Measurements from ENCODE around the gene TMEM242.
A peak's percentile ranks its signal among the peaks of the same experiment; 100 is the strongest.
"Not testable (repeated sequence)": the region's sequence is repeated elsewhere in the genome, so short reads cannot be mapped to it uniquely, and the experiment has no call there.

TMEM242 gene

DNA sequence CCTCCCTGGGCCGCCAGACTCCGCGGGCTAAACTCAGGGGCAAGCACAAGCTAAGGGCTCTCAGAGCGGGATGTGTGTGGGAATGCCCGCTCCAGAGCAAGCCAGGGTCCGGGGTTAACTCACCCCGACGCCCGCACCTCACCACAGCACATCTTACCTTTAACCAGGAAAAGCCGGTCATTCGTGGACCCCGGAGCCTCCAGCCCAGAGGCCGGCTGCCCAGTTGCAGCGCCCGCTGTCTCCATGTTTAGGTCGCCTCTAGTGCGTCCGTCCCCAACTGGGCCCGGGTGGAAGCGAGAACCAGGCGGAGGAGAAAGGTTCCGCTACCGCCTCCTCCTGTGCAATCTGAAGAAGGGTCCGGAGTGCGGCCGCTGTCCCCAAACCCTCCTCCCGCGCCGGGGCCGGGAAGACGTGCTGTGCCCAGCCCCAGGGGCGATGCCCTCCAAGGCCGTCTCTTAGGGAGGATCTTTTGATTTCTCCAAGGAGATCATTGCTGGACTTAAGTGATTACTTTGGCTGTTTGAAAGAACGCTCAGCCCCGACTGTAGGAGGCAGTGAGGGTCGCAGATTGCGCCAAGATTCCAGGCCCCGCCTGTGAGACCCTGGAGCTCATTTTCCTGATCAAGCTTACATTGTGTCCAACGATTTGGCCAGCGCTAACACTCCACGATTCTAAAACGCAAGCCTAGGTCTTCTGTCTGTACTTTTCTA is at the start of gene TMEM242:
TSS of gene TMEM242 (minus strand) at position 265 of the 711 bp plus-strand sequence. CDS start at position 245, 20 bp downstream.
- no peaks in the 10 kb centered on the region for H3K9me3 ChIP-seq (ENCODE audit: low read length)
- no peaks in the 10 kb centered on the region for H3K27me3 ChIP-seq (ENCODE audit: insufficient read depth, low read length)
- peaks cover 12% of the 10 kb centered on the region for H3K4me1 ChIP-seq (ENCODE audit: insufficient read depth, low read length)
- peaks cover 5% of the 10 kb centered on the region for H3K36me3 ChIP-seq (ENCODE audit: insufficient read depth, low read length)
- peak within 1 kb of the TSS; percentile 78 for H3K4me3 ChIP-seq (ENCODE audit: low read length)
- peak within 1 kb of the TSS; percentile 69 for H2AFZ ChIP-seq (ENCODE audit: low read depth, low read length)

GRCh38 chr6:157372501-157373280 is 49.4 kb upstream of the TMEM242 start:
- Histone ChIP-seq H3K27me3 (ENCODE audit: insufficient read depth, low read length) (no peaks in the 10 kb centered on the region), H3K36me3 (ENCODE audit: insufficient read depth, low read length) (no peaks in the 10 kb centered on the region), H2AFZ (ENCODE audit: low read depth, low read length) (no peak overlapping the region), H3K4me1 (ENCODE audit: insufficient read depth, low read length) (peaks cover 11% of the 10 kb centered on the region), H3K9me3 (ENCODE audit: low read length) (no peaks in the 10 kb centered on the region), H3K4me3 (ENCODE audit: low read length) (no peak overlapping the region)

GRCh38 chr6:157370755-157371154 is 47.4 kb upstream of the TMEM242 start:
- Histone ChIP-seq H3K27me3 (ENCODE audit: insufficient read depth, low read length) (peaks cover 4% of the 10 kb centered on the region), H3K4me3 (ENCODE audit: low read length) (no peak overlapping the region), H3K36me3 (ENCODE audit: insufficient read depth, low read length) (no peaks in the 10 kb centered on the region), H3K9me3 (ENCODE audit: low read length) (no peaks in the 10 kb centered on the region), H3K4me1 (ENCODE audit: insufficient read depth, low read length) (peaks cover 11% of the 10 kb centered on the region), H2AFZ (ENCODE audit: low read depth, low read length) (no peak overlapping the region)

DNA sequence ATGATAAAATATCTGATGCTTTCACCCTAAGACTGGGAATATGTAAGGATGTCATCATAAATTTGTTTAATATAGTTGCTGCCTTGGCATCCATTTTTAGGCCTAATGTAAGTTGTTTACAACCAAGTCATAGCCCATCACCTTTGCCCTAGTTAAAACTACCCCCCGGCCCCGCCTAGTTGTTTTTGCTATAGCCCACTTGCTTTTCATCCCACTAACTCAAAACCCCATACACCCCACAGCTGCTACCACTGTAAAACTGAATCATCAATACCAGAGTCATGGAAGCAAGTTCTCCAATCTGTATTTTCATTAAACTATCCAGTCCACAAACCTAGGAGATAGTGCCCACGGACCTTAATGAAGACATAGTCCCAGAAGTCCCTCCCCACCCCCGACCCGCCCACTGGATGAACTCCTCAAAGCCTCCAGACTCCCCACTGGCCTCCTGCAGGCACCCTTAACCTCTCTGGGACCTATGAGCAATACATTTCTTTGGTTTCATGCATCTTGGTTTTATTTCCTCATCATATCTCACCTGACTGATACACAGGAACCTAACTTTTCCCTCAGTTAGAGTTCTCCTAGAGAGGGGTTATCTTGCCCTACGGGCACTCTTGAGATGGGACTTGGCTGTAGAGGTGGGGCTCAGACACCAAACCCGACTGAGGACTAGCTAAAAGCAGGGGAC is 45.2 kb upstream of the TMEM242 start:
- no peak overlapping the region for H3K4me3 ChIP-seq (ENCODE audit: low read length)
- H2AFZ ChIP-seq (ENCODE audit: low read depth, low read length): no peak overlapping the region
- H3K27me3 ChIP-seq (ENCODE audit: insufficient read depth, low read length): peaks cover 4% of the 10 kb centered on the region
- no peaks in the 10 kb centered on the region for H3K36me3 ChIP-seq (ENCODE audit: insufficient read depth, low read length)
- H3K9me3 ChIP-seq (ENCODE audit: low read length): no peaks in the 10 kb centered on the region
- peaks cover 5% of the 10 kb centered on the region for H3K4me1 ChIP-seq (ENCODE audit: insufficient read depth, low read length)

DNA sequence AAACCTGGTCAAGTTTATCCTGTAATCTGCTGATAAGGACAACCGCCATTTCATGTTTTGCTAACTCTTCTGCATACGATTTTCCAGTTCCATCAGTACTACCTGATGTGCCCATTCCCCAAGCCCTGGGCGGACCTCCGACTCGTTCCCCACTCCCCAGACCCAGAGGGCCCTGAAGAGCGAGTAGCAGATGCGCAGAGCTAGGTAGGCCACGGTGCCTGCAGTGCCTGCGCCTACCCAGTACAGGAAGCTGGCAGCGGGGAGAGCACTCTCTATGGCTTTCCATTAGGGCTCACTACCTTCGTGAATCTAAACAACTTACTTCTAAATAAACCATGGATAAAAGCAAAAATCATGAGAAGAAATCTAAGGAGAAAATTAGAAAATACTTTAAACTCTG is 43.3 kb upstream of the TMEM242 start:
- H3K4me1 ChIP-seq (ENCODE audit: insufficient read depth, low read length): peaks cover 5% of the 10 kb centered on the region
- H3K9me3 ChIP-seq (ENCODE audit: low read length): no peaks in the 10 kb centered on the region
- no peak overlapping the region for H2AFZ ChIP-seq (ENCODE audit: low read depth, low read length)
- H3K27me3 ChIP-seq (ENCODE audit: insufficient read depth, low read length): peaks cover 4% of the 10 kb centered on the region
- no peaks in the 10 kb centered on the region for H3K36me3 ChIP-seq (ENCODE audit: insufficient read depth, low read length)
- H3K4me3 ChIP-seq (ENCODE audit: low read length): no peak overlapping the region

GRCh38 chr6:157364705-157365104 is 41.4 kb upstream of the TMEM242 start:
- H3K27me3 ChIP-seq (ENCODE audit: insufficient read depth, low read length): peaks cover 4% of the 10 kb centered on the region
- H2AFZ ChIP-seq (ENCODE audit: low read depth, low read length): no peak overlapping the region
- H3K4me1 ChIP-seq (ENCODE audit: insufficient read depth, low read length): peaks cover 5% of the 10 kb centered on the region
- H3K36me3 ChIP-seq (ENCODE audit: insufficient read depth, low read length): no peaks in the 10 kb centered on the region
- H3K9me3 ChIP-seq (ENCODE audit: low read length): no peaks in the 10 kb centered on the region
- H3K4me3 ChIP-seq (ENCODE audit: low read length): no peak overlapping the region

- Histone ChIP-seq H3K4me3 (ENCODE audit: low read length) (no peak overlapping the region), H2AFZ (ENCODE audit: low read depth, low read length) (no peak overlapping the region), H3K4me1 (ENCODE audit: insufficient read depth, low read length) (no peaks in the 10 kb centered on the region), H3K9me3 (ENCODE audit: low read length) (no peaks in the 10 kb centered on the region), H3K36me3 (ENCODE audit: insufficient read depth, low read length) (no peaks in the 10 kb centered on the region), H3K27me3 (ENCODE audit: insufficient read depth, low read length) (peaks cover 4% of the 10 kb centered on the region)
These were observed 38.6 kb upstream of the TMEM242 start for GRCh38 chr6:157361886-157362285.

DNA sequence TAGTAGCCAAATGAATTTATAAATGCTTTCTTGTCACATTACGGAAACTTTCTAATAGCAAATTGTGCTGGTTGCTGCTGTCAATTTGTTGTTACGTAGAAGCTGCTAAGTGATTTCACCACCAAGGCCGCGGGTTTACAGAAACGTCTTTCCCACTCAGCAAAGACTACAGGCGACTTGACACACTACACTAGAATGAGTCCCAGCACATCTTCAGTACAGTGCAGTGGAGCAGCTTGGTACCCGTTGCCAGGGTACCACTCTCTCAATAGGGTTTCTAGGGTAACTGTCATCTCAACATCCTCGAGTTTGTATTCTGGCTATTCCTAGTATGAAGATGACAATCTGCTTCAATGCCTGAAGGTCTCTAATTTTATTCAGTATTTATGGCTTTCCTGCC is 35.0 kb upstream of the TMEM242 start:
- H3K27me3 ChIP-seq (ENCODE audit: insufficient read depth, low read length): no peaks in the 10 kb centered on the region
- H3K36me3 ChIP-seq (ENCODE audit: insufficient read depth, low read length): no peaks in the 10 kb centered on the region
- H3K4me1 ChIP-seq (ENCODE audit: insufficient read depth, low read length): no peaks in the 10 kb centered on the region
- no peaks in the 10 kb centered on the region for H3K9me3 ChIP-seq (ENCODE audit: low read length)
- no peak overlapping the region for H3K4me3 ChIP-seq (ENCODE audit: low read length)
- no peak overlapping the region for H2AFZ ChIP-seq (ENCODE audit: low read depth, low read length)

DNA sequence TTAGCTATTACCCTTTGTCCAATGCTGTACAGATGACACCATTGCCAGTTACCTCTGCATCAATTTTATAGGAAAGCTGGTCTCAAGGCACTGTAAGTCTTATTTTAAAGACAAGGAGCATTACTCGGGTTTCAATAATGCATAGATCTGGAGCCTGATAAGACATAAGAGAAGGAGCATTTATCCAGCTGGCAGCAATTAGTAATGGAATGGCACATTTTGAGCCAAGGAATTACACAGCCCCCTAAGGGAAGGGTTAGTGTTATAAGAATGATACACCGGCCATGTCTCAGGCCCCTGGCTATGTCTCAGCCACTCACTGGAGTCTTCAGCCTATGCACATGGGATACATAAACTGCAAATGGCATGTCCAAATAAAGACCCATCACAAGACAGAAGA is 23.1 kb upstream of the TMEM242 start:
- no peaks in the 10 kb centered on the region for H3K9me3 ChIP-seq (ENCODE audit: low read length)
- no peaks in the 10 kb centered on the region for H3K27me3 ChIP-seq (ENCODE audit: insufficient read depth, low read length)
- H3K4me1 ChIP-seq (ENCODE audit: insufficient read depth, low read length): no peaks in the 10 kb centered on the region
- H3K36me3 ChIP-seq (ENCODE audit: insufficient read depth, low read length): no peaks in the 10 kb centered on the region
- no peak overlapping the region for H3K4me3 ChIP-seq (ENCODE audit: low read length)
- no peak overlapping the region for H2AFZ ChIP-seq (ENCODE audit: low read depth, low read length)

DNA sequence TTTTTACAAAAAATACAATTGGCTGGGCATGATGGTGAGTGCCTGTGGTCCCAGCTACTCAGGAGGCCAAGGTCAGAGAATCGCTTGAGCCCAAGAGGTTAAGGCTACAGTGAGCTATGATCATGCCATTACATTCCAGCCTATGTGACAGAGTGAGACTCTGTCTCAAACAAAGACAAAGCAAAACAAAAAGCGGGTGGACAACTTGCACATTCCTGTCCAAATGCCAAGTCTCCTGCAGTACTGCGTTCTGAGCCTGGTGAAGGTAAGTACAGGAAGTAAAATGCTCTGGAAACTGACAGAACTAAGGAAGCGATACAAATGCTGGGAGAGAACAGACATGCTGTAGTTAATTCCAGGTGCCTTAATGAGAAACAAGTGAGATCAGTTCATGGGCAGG is 20.4 kb upstream of the TMEM242 start:
- Histone ChIP-seq H3K36me3 (ENCODE audit: insufficient read depth, low read length) (no peaks in the 10 kb centered on the region), H3K9me3 (ENCODE audit: low read length) (no peaks in the 10 kb centered on the region), H2AFZ (ENCODE audit: low read depth, low read length) (no peak overlapping the region), H3K4me1 (ENCODE audit: insufficient read depth, low read length) (no peaks in the 10 kb centered on the region), H3K4me3 (ENCODE audit: low read length) (no peak overlapping the region), H3K27me3 (ENCODE audit: insufficient read depth, low read length) (no peaks in the 10 kb centered on the region)

- H3K36me3 ChIP-seq (ENCODE audit: insufficient read depth, low read length): no peaks in the 10 kb centered on the region
- no peaks in the 10 kb centered on the region for H3K27me3 ChIP-seq (ENCODE audit: insufficient read depth, low read length)
- no peaks in the 10 kb centered on the region for H3K4me1 ChIP-seq (ENCODE audit: insufficient read depth, low read length)
- no peaks in the 10 kb centered on the region for H3K9me3 ChIP-seq (ENCODE audit: low read length)
- no peak overlapping the region for H3K4me3 ChIP-seq (ENCODE audit: low read length)
- H2AFZ ChIP-seq (ENCODE audit: low read depth, low read length): no peak overlapping the region
These were observed 16.1 kb upstream of the TMEM242 start for GRCh38 chr6:157339432-157339831.

DNA sequence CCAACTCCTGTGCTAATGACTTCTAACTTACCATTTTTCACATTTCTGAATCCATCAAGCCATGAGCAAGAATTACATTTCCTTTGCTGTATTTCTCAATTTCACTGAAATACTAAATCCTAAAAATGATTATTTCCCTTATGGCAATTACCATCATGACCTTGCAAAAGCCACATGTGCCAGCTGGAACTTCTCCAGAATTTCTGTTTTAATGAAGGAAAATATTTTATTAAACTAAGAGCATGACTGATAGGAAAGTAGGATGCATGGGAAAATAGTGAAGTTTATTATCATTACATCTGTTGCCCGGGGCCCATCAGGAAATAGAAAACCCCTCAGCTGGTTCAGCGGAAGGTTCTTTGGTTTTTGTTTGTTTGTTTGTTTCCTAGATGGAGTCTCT is 14.4 kb upstream of the TMEM242 start:
- Histone ChIP-seq H2AFZ (ENCODE audit: low read depth, low read length) (no peak overlapping the region), H3K4me1 (ENCODE audit: insufficient read depth, low read length) (no peaks in the 10 kb centered on the region), H3K9me3 (ENCODE audit: low read length) (no peaks in the 10 kb centered on the region), H3K36me3 (ENCODE audit: insufficient read depth, low read length) (no peaks in the 10 kb centered on the region), H3K27me3 (ENCODE audit: insufficient read depth, low read length) (no peaks in the 10 kb centered on the region), H3K4me3 (ENCODE audit: low read length) (no peak overlapping the region)

GRCh38 chr6:157337276-157337675 is 14.0 kb upstream of the TMEM242 start:
- H2AFZ ChIP-seq (ENCODE audit: low read depth, low read length); H3K4me1 ChIP-seq (ENCODE audit: insufficient read depth, low read length); H3K9me3 ChIP-seq (ENCODE audit: low read length); H3K36me3 ChIP-seq (ENCODE audit: insufficient read depth, low read length); H3K27me3 ChIP-seq (ENCODE audit: insufficient read depth, low read length); H3K4me3 ChIP-seq (ENCODE audit: low read length): not testable (repeated sequence)
